DMS114 treated with DMSO at 0.1 percent for 48 hours (cell line): Measurements from ENCODE around the gene ARHGEF17.

ENCODE experiments used
- DNase-seq: peaks from one replicate; lab custom pipeline; 2025; ENCODE audit not compliant: unreplicated experiment; lab: John Stamatoyannopoulos, UW

Gene ARHGEF17

GRCh38 chr11:73376803-73377629 lies 68.9 kb downstream of the ARHGEF17 start:
- no peak for DNase-seq

GRCh38 chr11:73379189-73379880 lies 71.3 kb downstream of the ARHGEF17 start:
- DNase-seq: no peak

GRCh38 chr11:73380331-73380730 lies 72.3 kb downstream of the ARHGEF17 start:
- no peak for DNase-seq

- no peak for DNase-seq
Measured at GRCh38 chr11:73380897-73381410, 72.9 kb downstream of the ARHGEF17 start.

- DNase-seq: no peak
Measured at GRCh38 chr11:73381589-73381988, 73.5 kb downstream of the ARHGEF17 start.

- no peak for DNase-seq
Measured at GRCh38 chr11:73382183-73382582, 74.1 kb downstream of the ARHGEF17 start.

- no peak for DNase-seq
Measured at GRCh38 chr11:73382747-73383146, 74.7 kb downstream of the ARHGEF17 start.

GRCh38 chr11:73383249-73384124 lies 75.4 kb downstream of the ARHGEF17 start:
- no peak for DNase-seq

- no peak for DNase-seq
Measured at GRCh38 chr11:73384125-73384441, 76.0 kb downstream of the ARHGEF17 start.

GRCh38 chr11:73384531-73384871 lies 76.4 kb downstream of the ARHGEF17 start:
- no peak for DNase-seq

- DNase-seq: no peak
Measured at GRCh38 chr11:73384872-73385689, 77.0 kb downstream of the ARHGEF17 start.

- no peak for DNase-seq
Measured at GRCh38 chr11:73386016-73386415, 77.9 kb downstream of the ARHGEF17 start.

- DNase-seq: no peak
Measured at GRCh38 chr11:73386546-73386945, 78.5 kb downstream of the ARHGEF17 start.

GRCh38 chr11:73387594-73388264 lies 79.7 kb downstream of the ARHGEF17 start:
- no peak for DNase-seq

GRCh38 chr11:73388265-73389133 lies 80.4 kb downstream of the ARHGEF17 start:
- no peak for DNase-seq

- DNase-seq: no peak
Measured at GRCh38 chr11:73389134-73389525, 81.1 kb downstream of the ARHGEF17 start.

GRCh38 chr11:73389916-73390315 lies 81.8 kb downstream of the ARHGEF17 start:
- no peak for DNase-seq

- no peak for DNase-seq
Measured at GRCh38 chr11:73390601-73391565, 82.8 kb downstream of the ARHGEF17 start.
